ENCODE data around the gene RCSD1. TPM values are rescaled to one million over a fixed set of nuclear protein-coding genes. Genes with fewer than 3 reads are reported as not detected.

Gene RCSD1
- total RNA-seq, 5 donors from 2014 or later (not counting 1 experiment from before 2014, with no cell fraction given): 101 to 126 (median 107) TPM

- no peaks in the 10 kb centered on the region for H3K27me3 Mint-ChIP-seq
- ChIA-PET CTCF (no interaction called here), POLR2A (no interaction called here)
- no peak for DNase-seq
- Histone ChIP-seq H3K9me3 (no peaks in the 10 kb centered on the region), H3K4me1 (ENCODE audit: control insufficient read depth in 1 of 2, extremely low read depth in 1 of 2, insufficient read depth in 2 of 2, low read length in 2 of 2) (peaks cover 0 to 32% of the 10 kb centered on the region in 2 experiments), H3K36me3 (ENCODE audit: control insufficient read depth in 2 of 2, extremely low read depth in 1 of 2, insufficient read depth in 1 of 2, low read length in 1 of 2) (peaks cover 5 to 93% of the 10 kb centered on the region in 2 donors), H3K27ac (ENCODE audit: low read length) (peak overlapping the region; percentile 5), H3K4me3 (ENCODE audit: control insufficient read depth in 1 of 2, extremely low read depth in 1 of 2, low read length in 1 of 2) (no peak overlapping the region), H3K27me3 (replicated peaks in 1 of 2; ENCODE audit: control insufficient read depth in 2 of 2, extremely low read depth in 1 of 2, insufficient read depth in 2 of 2, low read length in 1 of 2) (no peaks in the 10 kb centered on the region)
- peaks cover 32% of the 10 kb centered on the region for H3K36me3 Mint-ChIP-seq
- ATAC-seq (replicated peaks in 1 of 4): no peak
- no peaks in the 10 kb centered on the region for H3K9me3 Mint-ChIP-seq
- H3K4me1 Mint-ChIP-seq: peaks cover 19 to 30% (median 26%) of the 10 kb centered on the region in 3 donors
- H3K27ac Mint-ChIP-seq: peak overlapping the region; percentile 68 to 70
- H3K4me3 Mint-ChIP-seq: no peak overlapping the region
- 100% methylated on average over 4 of the region's 6 CpGs for WGBS (ENCODE audit: insufficient coverage)
Measured at GRCh38 chr1:167683226-167683625, 53.2 kb downstream of the RCSD1 start.

DNA sequence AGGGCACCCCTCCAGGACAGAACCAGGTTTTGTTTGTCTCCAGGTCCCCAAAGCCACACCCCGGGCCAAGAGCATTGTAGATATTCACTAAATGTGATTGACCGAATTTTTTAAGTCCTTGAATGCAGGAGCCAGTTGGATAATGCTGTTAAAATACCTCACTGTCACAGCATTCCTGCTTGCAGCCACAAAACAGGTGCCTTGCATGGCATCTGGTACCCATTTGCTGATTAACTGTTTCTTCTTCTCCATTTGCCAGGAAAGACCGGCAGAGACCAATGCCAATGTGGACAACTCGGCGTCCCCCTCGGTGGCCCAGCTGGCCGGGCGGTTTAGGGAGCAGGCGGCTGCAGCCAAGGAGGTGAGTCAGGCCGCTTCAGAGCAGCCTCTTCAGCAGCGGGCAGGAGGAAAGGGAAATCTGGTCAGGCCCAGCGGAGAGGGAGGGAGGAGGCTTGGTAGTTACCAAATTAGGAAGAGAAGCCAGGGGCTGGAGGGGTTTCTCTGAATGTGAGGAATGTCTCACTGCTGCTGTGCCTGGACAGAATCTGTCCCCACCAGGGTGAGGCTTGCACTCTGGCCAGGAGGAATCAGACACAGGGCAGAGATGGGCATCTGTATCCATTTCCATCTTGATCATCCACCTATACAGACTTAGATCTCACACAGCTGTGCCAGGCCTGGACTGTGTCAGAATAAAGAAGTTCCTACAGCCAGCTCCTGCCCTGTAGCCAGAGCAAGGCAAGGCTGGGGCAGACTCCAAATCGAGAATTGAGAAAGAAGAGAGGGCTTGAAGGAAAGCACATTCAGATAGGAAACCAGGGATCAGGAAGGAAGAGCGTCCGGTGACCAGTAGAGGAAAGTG, 53.8 kb downstream of the RCSD1 start:
- Histone ChIP-seq H3K9me3 (no peaks in the 10 kb centered on the region), H3K4me1 (ENCODE audit: control insufficient read depth in 1 of 2, extremely low read depth in 1 of 2, insufficient read depth in 2 of 2, low read length in 2 of 2) (peaks cover 0 to 28% of the 10 kb centered on the region in 2 experiments), H3K36me3 (ENCODE audit: control insufficient read depth in 2 of 2, extremely low read depth in 1 of 2, insufficient read depth in 1 of 2, low read length in 1 of 2) (peaks cover 6 to 93% of the 10 kb centered on the region in 2 donors), H3K27me3 (replicated peaks in 1 of 2; ENCODE audit: control insufficient read depth in 2 of 2, extremely low read depth in 1 of 2, insufficient read depth in 2 of 2, low read length in 1 of 2) (no peaks in the 10 kb centered on the region), H3K27ac (ENCODE audit: low read length) (no peak overlapping the region), H3K4me3 (ENCODE audit: control insufficient read depth in 1 of 2, extremely low read depth in 1 of 2, low read length in 1 of 2) (no peak overlapping the region)
- WGBS (ENCODE audit: insufficient coverage): 94% methylated on average over 14 of the region's 15 CpGs
- DNase-seq: no peak
- H3K27me3 Mint-ChIP-seq: no peaks in the 10 kb centered on the region
- H3K4me3 Mint-ChIP-seq: no peak overlapping the region
- CTCF ChIA-PET: interaction anchor here in 1 of 2 donors (1.2 kb wide), 1 partner anchor 83 kb away, joined by 4 read pairs; no protein-coding TSS in a partner anchor
- H3K27ac Mint-ChIP-seq: peak overlapping the region; percentile 13 to 70
- POLR2A ChIA-PET: no interaction called here
- no peaks in the 10 kb centered on the region for H3K9me3 Mint-ChIP-seq
- ATAC-seq (replicated peaks in 1 of 4): no peak
- H3K36me3 Mint-ChIP-seq: peaks cover 37% of the 10 kb centered on the region
- peaks cover 19 to 35% (median 26%) of the 10 kb centered on the region in 3 donors for H3K4me1 Mint-ChIP-seq

DNA sequence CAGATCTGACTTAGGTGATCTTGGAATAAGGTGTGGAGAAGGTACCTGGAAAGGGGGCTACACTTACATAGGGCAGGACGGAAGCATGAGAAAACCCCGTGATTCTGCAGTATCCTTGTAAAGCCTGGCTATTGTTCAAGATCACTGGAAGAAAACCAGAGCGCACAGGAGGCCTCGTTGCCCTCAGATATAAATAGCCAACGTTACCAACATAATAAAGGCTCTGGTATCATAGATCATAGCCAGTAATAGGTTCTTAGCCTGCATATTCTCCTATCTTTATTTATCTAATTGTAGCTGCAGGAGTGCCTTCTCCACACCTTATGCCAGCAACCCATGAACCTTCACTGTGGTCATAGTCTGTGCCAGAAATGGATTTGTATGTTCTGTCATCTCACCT, 55.8 kb downstream of the RCSD1 start:
- 78% methylated on average over 4 of the region's 5 CpGs for whole genome bisulfite sequencing (ENCODE audit: insufficient coverage)
- Mint-ChIP-seq H3K4me1 (peaks cover 19 to 37% (median 26%) of the 10 kb centered on the region in 3 donors), H3K27me3 (no peaks in the 10 kb centered on the region), H3K36me3 (peaks cover 50% of the 10 kb centered on the region), H3K27ac (peak overlapping the region; percentile 25 to 59), H3K4me3 (no peak overlapping the region), H3K9me3 (no peaks in the 10 kb centered on the region)
- Histone ChIP-seq H3K4me1 (ENCODE audit: control insufficient read depth in 1 of 2, extremely low read depth in 1 of 2, insufficient read depth in 2 of 2, low read length in 2 of 2) (peaks cover 0 to 13% of the 10 kb centered on the region in 2 experiments), H3K36me3 (ENCODE audit: control insufficient read depth in 2 of 2, extremely low read depth in 1 of 2, insufficient read depth in 1 of 2, low read length in 1 of 2) (peaks cover 10 to 89% of the 10 kb centered on the region in 2 donors), H3K27ac (ENCODE audit: low read length) (peak overlapping the region; percentile 21), H3K4me3 (ENCODE audit: control insufficient read depth in 1 of 2, extremely low read depth in 1 of 2, low read length in 1 of 2) (no peak overlapping the region), H3K27me3 (replicated peaks in 1 of 2; ENCODE audit: control insufficient read depth in 2 of 2, extremely low read depth in 1 of 2, insufficient read depth in 2 of 2, low read length in 1 of 2) (no peaks in the 10 kb centered on the region), H3K9me3 (no peaks in the 10 kb centered on the region)
- ChIA-PET CTCF (interaction anchor here in 1 of 2 donors (3.4 kb wide), 1 partner anchor 85 kb away, joined by 83 read pairs; no protein-coding TSS in a partner anchor), POLR2A (no interaction called here)
- ATAC-seq (replicated peaks in 1 of 4) (no peak), DNase-seq (no peak)

- Histone ChIP-seq H3K36me3 (ENCODE audit: control insufficient read depth in 2 of 2, extremely low read depth in 1 of 2, insufficient read depth in 1 of 2, low read length in 1 of 2) (peaks cover 16 to 92% of the 10 kb centered on the region in 2 donors), H3K4me1 (ENCODE audit: control insufficient read depth in 1 of 2, extremely low read depth in 1 of 2, insufficient read depth in 2 of 2, low read length in 2 of 2) (peaks cover 0 to 6% of the 10 kb centered on the region in 2 experiments), H3K27me3 (replicated peaks in 1 of 2; ENCODE audit: control insufficient read depth in 2 of 2, extremely low read depth in 1 of 2, insufficient read depth in 2 of 2, low read length in 1 of 2) (no peaks in the 10 kb centered on the region), H3K4me3 (ENCODE audit: control insufficient read depth in 1 of 2, extremely low read depth in 1 of 2, low read length in 1 of 2) (no peak overlapping the region), H3K9me3 (no peaks in the 10 kb centered on the region), H3K27ac (ENCODE audit: low read length) (no peak overlapping the region)
- 33% methylated on average over 1 of the region's 7 CpGs for whole genome bisulfite sequencing (ENCODE audit: insufficient coverage)
- DNase-seq: peak; percentile 8 to 88 (median 67)
- peak; percentile 73 to 83 (median 78) for ATAC-seq (replicated peaks in 1 of 4)
- POLR2A ChIA-PET: interaction anchor here in 1 of 2 donors (0.6 to 1.0 kb wide), 2 partner anchors 59 to 86 kb away, joined by 3 to 7 read pairs; no protein-coding TSS in a partner anchor
- Mint-ChIP-seq H3K27ac (peak overlapping the region; percentile 31 to 66), H3K36me3 (peaks cover 56% of the 10 kb centered on the region), H3K27me3 (no peaks in the 10 kb centered on the region), H3K4me1 (peaks cover 15 to 31% (median 19%) of the 10 kb centered on the region in 3 donors), H3K4me3 (no peak overlapping the region), H3K9me3 (no peaks in the 10 kb centered on the region)
- CTCF ChIA-PET: interaction anchor here (0.5 to 3.4 kb wide), 30 partner anchors 11 to 625 kb away, joined by 3 to 83 read pairs (median 5); partner anchors contain the start of gene CREG1 (in 2 of the 2)
Measured at GRCh38 chr1:167687919-167688519, 58.0 kb downstream of the RCSD1 start.

GRCh38 chr1:167689567-167689920, 59.5 kb downstream of the RCSD1 start:
- ATAC-seq (replicated peaks in 1 of 4) (no peak), DNase-seq (no peak)
- Mint-ChIP-seq H3K9me3 (no peaks in the 10 kb centered on the region), H3K4me1 (peaks cover 13 to 28% (median 15%) of the 10 kb centered on the region in 3 donors), H3K4me3 (no peak overlapping the region), H3K27me3 (no peaks in the 10 kb centered on the region), H3K36me3 (peaks cover 63% of the 10 kb centered on the region), H3K27ac (peak overlapping the region in 1 of 2 donors; percentile 34)
- H3K36me3 ChIP-seq (ENCODE audit: control insufficient read depth in 2 of 2, extremely low read depth in 1 of 2, insufficient read depth in 1 of 2, low read length in 1 of 2): peaks cover 16 to 92% of the 10 kb centered on the region in 2 donors
- H3K4me1 ChIP-seq (ENCODE audit: control insufficient read depth in 1 of 2, extremely low read depth in 1 of 2, insufficient read depth in 2 of 2, low read length in 2 of 2): peaks cover 0 to 6% of the 10 kb centered on the region in 2 experiments
- no peak overlapping the region for H3K27ac ChIP-seq (ENCODE audit: low read length)
- ChIA-PET POLR2A (no interaction called here), CTCF (interaction anchor here in 1 of 2 donors (2.0 kb wide), 1 partner anchor 89 kb away, joined by 16 read pairs; no protein-coding TSS in a partner anchor)
- no peaks in the 10 kb centered on the region for H3K9me3 ChIP-seq
- H3K27me3 ChIP-seq (replicated peaks in 1 of 2; ENCODE audit: control insufficient read depth in 2 of 2, extremely low read depth in 1 of 2, insufficient read depth in 2 of 2, low read length in 1 of 2): no peaks in the 10 kb centered on the region
- H3K4me3 ChIP-seq (ENCODE audit: control insufficient read depth in 1 of 2, extremely low read depth in 1 of 2, low read length in 1 of 2): no peak overlapping the region
- WGBS (ENCODE audit: insufficient coverage): no CpG with 5 or more reads among the region's 5 CpGs

DNA sequence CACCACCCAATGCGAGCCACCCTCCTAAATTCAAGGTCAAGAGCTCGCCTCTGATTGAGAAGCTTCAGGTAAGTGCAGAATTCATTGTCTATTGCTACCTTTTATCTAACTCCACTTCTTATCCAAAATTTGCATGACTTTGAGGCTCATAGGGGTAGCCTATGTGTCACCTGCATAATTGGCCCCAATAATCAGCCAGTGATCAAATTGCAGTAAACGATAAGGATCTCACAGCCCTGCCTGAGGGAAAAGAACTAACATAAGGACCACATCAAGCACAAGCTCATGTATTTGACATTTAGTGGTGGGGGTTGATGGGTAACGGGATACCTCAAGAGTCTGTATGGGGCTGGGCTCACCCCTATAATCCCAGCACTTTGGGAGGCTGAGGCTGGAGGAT, 60.0 kb downstream of the RCSD1 start:
- ATAC-seq (replicated peaks in 1 of 4) (no peak), DNase-seq (no peak)
- Histone ChIP-seq H3K9me3 (no peaks in the 10 kb centered on the region), H3K4me3 (ENCODE audit: control insufficient read depth in 1 of 2, extremely low read depth in 1 of 2, low read length in 1 of 2) (no peak overlapping the region), H3K27me3 (replicated peaks in 1 of 2; ENCODE audit: control insufficient read depth in 2 of 2, extremely low read depth in 1 of 2, insufficient read depth in 2 of 2, low read length in 1 of 2) (no peaks in the 10 kb centered on the region), H3K27ac (ENCODE audit: low read length) (no peak overlapping the region), H3K4me1 (ENCODE audit: control insufficient read depth in 1 of 2, extremely low read depth in 1 of 2, insufficient read depth in 2 of 2, low read length in 2 of 2) (peaks cover 0 to 6% of the 10 kb centered on the region in 2 experiments), H3K36me3 (ENCODE audit: control insufficient read depth in 2 of 2, extremely low read depth in 1 of 2, insufficient read depth in 1 of 2, low read length in 1 of 2) (peaks cover 16 to 92% of the 10 kb centered on the region in 2 donors)
- H3K4me3 Mint-ChIP-seq: no peak overlapping the region
- WGBS (ENCODE audit: insufficient coverage): 80% methylated on average over 1 of the region's 4 CpGs
- CTCF ChIA-PET: interaction anchor here in 1 of 2 donors (2.0 kb wide), 1 partner anchor 90 kb away, joined by 16 read pairs; no protein-coding TSS in a partner anchor
- H3K27me3 Mint-ChIP-seq: no peaks in the 10 kb centered on the region
- H3K27ac Mint-ChIP-seq: peak overlapping the region in 1 of 2 donors; percentile 34
- peaks cover 15 to 26% (median 17%) of the 10 kb centered on the region in 3 donors for H3K4me1 Mint-ChIP-seq
- POLR2A ChIA-PET: interaction anchor here in 1 of 2 donors (0.6 kb wide), 2 partner anchors 61 to 241 kb away, joined by 4 to 7 read pairs; no protein-coding TSS in a partner anchor
- no peaks in the 10 kb centered on the region for H3K9me3 Mint-ChIP-seq
- H3K36me3 Mint-ChIP-seq: peaks cover 63% of the 10 kb centered on the region
